RWPE1 (cell line): Measurements from ENCODE around the gene FNBP1L.

ENCODE experiments used
- CTCF ChIA-PET: fragments of 350-600 bp; sonication (Branson Sonifier 250); formaldehyde crosslinking; extraction: SDS; loops from one replicate; lab custom pipeline; 2021; lab: Yijun Ruan, JAX
- POLR2A ChIA-PET: fragments of 400-600 bp; formaldehyde crosslinking; extraction: SDS; loops from one replicate; lab custom pipeline; 2020; ENCODE audit warnings: antibody characterized with exemption; ENCODE audit not compliant: low non-redundant PET; lab: Yijun Ruan, JAX
- DNase-seq: peaks from one replicate; pipeline ENCODE4 v3.0.0; 2012; ENCODE audit warnings: low spot score
- H3K27ac ChIP-seq: fragments of 450-650 bp; 2 replicates; pipeline ENCODE4 v1.5.1; 2017
- TF ChIP-seq, protein P1 (sequence below): fragments of 450-650 bp; conservative IDR thresholded peaks from 2 replicates; pipeline ENCODE4 v1.5.1; 2017; ENCODE audit warnings: low read depth, mild to moderate bottlenecking

Gene FNBP1L

GRCh38 chr1:93448292-93448982, 519 bp downstream of the FNBP1L start:
- POLR2A ChIA-PET: no interaction called here
- peak overlapping the region; percentile 91 for H3K27ac ChIP-seq
- TF ChIP-seq, protein P1, sequence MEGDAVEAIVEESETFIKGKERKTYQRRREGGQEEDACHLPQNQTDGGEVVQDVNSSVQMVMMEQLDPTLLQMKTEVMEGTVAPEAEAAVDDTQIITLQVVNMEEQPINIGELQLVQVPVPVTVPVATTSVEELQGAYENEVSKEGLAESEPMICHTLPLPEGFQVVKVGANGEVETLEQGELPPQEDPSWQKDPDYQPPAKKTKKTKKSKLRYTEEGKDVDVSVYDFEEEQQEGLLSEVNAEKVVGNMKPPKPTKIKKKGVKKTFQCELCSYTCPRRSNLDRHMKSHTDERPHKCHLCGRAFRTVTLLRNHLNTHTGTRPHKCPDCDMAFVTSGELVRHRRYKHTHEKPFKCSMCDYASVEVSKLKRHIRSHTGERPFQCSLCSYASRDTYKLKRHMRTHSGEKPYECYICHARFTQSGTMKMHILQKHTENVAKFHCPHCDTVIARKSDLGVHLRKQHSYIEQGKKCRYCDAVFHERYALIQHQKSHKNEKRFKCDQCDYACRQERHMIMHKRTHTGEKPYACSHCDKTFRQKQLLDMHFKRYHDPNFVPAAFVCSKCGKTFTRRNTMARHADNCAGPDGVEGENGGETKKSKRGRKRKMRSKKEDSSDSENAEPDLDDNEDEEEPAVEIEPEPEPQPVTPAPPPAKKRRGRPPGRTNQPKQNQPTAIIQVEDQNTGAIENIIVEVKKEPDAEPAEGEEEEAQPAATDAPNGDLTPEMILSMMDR: no peak; the same call in 1 of the 2 replicates
- peak; percentile 52 for DNase-seq
- CTCF ChIA-PET: interaction anchor here (0.7 to 1.5 kb wide), 2 partner anchors 144 to 181 kb away, joined by 3 to 4 read pairs; no protein-coding TSS in a partner anchor

DNA sequence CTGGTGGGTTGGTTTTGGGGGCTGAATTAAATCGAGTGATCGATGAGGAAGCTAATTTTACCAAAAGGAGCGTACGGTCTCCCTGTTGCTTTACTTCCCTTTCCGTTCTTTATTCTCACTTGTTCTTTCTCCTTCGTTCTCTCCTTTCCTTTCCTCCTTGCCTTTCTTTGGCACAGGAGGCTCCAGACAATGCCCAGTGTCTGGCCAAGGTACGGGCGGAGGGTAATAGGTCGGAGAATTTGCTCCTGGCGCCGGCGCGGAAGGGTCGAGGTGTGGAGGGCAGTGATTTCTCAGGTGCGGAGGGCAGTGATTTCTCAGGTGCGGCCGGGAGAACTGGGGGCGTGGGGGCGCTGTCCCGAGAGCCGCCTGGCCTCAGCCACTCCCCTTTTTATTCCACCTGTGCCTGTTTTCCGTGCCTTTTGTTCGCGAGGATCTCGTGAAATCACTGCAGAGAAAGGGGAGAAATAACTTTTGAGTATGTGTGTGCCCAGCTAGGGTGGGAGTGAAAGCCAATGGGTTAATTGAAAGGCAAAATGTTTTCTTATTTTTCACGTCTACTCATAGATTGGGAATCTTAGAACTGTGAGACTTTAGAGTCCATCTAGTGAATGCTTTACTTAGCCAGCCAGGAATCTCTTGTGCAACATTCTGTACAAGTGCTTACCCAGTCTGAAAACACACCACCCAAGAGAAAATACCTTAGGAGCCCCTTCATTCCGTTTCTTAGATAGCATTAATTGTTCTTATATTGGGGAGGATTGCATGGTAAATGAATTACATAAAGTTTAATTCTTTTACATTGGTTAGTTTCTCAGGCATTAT, 1.3 kb downstream of the FNBP1L start:
- peak overlapping the region; percentile 91 for H3K27ac ChIP-seq
- ChIA-PET CTCF (interaction anchor here (0.7 kb wide), 1 partner anchor 145 kb away, joined by 3 read pairs; no protein-coding TSS in a partner anchor), POLR2A (no interaction called here)
- TF ChIP-seq, protein P1: peak; percentile 8; the same call in 1 of the 2 replicates
- DNase-seq: peak; percentile 44

DNA sequence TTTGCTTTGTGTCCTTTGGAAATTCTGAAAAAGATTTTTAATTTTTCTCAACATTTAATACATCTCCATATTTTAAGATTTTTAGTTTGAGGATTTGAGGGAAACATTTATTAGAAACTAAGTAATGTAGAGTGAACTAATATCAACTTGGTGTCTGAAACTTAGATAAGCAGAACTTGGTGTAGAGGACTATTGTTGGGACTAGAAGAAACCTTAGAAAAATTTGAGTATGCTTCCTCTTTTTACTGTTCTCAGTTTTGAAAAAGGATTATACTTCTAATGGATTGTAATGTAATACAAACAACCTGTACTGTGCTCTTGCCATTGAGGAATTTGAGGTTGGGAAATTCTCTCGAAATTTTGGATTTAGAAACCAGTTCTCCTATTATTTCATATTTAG, 2.4 kb downstream of the FNBP1L start:
- TF ChIP-seq, protein P1: no peak
- CTCF ChIA-PET: no interaction called here
- POLR2A ChIA-PET: no interaction called here
- H3K27ac ChIP-seq: no peak overlapping the region
- no peak for DNase-seq

- DNase-seq: peak; percentile 71
- H3K27ac ChIP-seq: no peak overlapping the region
- CTCF ChIA-PET: no interaction called here
- POLR2A ChIA-PET: no interaction called here
- TF ChIP-seq, protein P1: no peak
Observed at GRCh38 chr1:93453911-93454310, 6.0 kb downstream of the FNBP1L start.

GRCh38 chr1:93459126-93459525, 11.2 kb downstream of the FNBP1L start:
- H3K27ac ChIP-seq: no peak overlapping the region
- ChIA-PET CTCF (no interaction called here), POLR2A (no interaction called here)
- TF ChIP-seq, protein P1: no peak
- no peak for DNase-seq

GRCh38 chr1:93461236-93461635, 13.3 kb downstream of the FNBP1L start:
- CTCF ChIA-PET: no interaction called here
- no peak for DNase-seq
- no peak overlapping the region for H3K27ac ChIP-seq
- POLR2A ChIA-PET: no interaction called here
- TF ChIP-seq, protein P1: no peak
